Measurements from ENCODE around the gene FILIP1.

Gene FILIP1

DNA sequence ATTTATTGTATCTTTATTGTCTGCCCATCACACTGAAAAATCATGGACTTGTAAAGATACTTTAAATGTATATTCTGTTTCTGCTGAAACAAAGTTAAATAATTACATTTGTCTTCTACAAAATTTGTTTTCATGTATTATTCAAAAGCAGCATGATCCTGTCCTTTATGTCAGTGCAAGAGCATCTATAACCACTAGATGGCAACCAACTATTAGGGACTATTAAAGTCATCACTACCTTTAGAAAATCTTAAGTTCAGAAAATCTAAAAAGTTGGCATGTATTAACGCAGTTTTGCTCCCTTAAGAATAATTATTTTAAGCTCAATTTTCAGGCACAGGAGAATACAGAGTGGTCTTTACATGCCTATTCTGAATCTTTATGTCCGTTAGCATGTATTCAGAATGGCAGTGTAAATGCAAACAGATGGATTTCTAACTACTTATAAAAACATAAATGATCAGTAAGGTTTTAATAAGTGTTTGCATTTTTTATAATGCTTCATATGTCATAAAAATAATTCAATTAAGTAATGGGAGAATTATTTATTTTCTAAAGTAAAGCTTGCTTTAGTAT is 226.8 kb downstream of the FILIP1 start:
- DNase-seq (ENCODE audit: low read depth), result no peak

DNA sequence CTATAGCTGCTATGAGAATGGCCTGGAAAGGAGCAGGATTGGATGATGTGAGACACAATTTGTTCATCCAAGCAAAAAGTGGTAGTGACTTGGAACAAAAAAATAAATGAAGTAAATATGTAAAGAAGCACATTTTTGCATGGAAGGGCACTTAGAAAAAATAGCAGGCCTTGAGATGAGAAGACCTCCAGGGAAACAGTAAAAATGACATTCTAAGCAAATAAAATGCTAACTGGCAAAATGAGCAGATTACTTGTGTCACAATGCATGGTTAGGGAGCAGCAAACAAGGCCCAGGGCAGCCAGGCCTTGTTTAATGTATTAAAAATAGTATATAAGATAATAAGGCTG is 230.2 kb downstream of the FILIP1 start:
- DNase-seq (ENCODE audit: low read depth), result no peak

DNA sequence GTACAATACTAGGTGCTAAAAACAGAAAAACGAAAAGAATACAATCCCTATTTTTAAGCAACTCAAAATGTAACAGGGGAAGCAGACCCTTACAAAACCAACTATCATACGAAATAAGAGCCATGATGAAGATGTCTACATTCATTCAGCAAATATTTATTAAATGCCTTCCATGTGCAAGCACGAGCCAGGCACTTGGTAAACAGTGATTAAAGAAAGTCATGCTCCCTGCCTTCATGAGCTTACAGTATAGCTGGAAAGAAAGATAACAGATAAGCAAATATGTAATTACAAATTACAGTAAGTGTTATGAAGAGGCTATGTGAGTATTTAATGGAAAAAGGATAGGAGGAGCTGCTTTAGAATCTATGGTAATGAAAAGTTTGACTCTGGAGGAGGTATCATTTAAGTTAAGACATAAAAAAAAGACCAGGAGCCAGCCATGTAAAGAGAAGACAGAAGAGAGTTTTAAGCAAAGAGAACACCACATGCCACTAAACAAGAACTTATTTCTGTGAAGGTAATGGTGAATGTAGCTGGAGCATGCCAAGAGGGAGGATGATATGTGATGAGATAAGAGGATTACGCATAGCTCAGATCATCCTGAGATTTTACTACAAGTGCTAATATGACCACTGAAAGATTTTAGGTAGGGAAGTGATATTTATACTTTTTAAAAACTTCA is 230.7 kb downstream of the FILIP1 start:
- DNase-seq (ENCODE audit: low read depth), result no peak

DNA sequence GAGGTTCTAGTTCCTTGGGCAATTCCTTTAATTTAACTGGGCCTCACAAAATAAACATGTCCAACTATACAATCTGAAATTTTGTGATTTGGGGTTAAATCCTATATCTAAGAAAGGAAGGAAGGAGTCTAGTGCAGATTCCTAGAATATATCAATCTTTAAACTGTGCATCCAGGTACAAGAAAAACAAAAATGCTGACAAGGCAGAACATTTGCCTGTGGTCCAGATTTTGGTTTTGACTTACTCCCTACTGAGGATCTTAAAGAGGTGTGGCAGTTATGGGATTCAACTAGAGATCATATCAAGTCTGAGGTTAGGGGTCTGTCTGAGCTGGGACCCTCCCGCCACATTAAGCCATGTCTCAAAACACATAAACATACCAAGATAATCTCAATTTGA is 232.3 kb downstream of the FILIP1 start:
- no peak for DNase-seq (ENCODE audit: low read depth)

DNA sequence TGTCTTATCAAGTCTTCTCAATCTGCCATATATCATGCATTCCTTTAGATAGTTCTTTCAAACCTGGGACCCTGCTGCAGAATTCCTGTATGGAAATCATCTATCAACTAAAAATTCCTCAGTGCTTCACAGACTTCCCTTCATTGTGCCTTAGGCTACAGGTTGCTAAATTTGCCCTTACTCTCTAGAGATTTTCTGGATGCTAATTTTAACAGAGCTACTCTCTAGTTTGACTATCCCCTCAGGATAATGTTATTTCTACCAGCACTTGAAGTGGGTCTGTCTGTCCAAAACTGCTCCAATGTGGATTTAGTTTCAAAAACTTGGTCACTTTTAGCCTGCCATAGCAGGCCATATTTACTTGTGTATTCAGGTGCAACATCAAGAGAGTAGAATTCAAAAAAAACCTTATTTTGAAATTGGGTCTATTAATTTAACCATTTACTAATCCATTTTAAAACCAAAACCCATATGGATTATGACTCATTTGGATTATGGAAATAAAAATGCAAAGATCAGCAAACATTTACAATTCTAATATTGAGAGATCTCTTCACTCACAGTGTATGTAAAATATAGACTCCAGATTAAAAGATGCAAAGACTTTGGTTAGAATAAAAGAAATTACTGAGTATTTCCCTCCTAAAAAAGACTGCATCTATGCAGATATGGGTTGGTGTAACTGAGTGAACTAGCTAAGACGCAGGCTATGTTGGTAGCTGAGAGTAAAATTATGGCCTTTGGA is 236.1 kb downstream of the FILIP1 start:
- DNase-seq (ENCODE audit: low read depth), result no peak

DNA sequence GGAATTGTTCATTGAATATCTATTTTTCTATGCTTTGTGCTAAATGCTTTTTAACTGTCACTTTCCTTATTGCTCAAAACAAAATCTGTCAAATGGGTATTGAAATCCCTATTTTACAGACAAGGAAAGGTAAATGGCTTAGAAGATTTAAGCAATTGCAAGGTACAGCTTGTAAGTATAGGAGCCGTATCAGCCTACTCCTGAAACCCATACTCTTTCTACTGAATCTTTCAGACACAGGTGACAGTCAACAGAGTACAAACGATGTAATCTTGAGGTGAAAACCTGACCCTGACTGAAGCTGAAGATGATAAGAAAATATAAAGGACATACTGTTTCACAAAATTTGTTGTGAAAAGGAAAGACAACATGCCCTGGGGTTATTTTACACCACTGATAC is 243.0 kb downstream of the FILIP1 start:
- no peak for DNase-seq (ENCODE audit: low read depth)

DNA sequence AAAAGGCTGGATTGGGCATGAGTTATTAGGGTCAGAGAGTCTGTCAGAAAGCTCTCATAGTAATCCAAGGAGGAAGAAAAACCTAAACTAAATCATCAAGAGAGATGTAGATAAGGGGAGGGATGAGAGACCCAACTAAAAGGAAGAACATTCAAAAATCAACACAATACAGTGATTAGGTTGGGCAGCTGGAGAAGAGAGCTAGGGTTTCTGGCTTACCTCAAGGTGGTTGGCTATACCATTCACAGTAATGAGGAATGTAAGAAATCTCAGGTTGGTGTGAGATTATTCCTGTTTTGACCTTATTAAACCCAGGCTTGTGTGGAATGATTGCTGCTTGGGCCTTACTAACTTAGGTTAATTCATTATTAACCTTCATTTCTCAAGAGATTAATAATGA is 243.8 kb downstream of the FILIP1 start:
- DNase-seq (ENCODE audit: low read depth), result no peak

DNA sequence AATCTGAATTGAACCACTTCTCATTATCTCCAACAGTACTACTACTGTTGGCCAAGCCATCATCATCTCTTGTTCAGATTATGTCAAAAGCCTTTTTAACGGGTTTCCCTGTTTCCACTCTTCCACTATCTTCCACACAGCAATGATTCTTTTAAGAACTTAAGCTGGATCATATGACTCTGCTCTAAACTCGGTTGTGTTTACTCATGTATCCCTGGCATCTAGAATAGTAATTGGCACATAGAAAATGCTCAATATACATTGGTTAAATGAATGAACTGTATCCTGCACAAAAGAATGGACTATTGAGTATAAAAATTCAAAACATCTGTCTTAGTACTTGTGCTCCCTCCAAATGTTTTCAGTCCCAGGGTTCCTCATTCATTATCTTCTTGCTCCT is 247.2 kb downstream of the FILIP1 start:
- no peak for DNase-seq (ENCODE audit: low read depth)

DNA sequence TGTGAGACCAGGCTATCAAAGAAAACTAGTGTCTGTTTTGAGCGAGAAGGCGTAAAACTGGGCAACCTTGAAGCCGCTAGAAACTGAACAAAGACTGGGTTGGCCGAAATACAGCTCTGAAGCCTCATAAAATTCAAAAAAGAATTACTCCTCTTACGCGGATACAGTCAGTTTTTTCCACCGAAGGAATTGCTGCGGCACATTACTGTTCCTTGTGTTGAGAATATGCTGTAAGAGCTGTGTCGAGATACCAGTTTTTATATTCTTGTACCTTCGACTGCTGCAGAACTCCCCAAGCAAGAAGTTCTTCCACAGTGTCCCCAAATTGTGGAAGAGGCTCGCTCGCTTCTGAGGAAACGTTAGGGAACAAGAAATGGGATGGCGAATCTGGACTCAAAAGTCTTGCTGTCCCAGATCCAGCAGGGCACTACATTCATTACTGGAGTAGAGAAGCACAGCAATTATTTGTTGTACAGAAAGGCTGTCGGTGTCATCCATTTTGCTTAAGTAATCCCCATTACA is 249.5 kb downstream of the FILIP1 start:
- DNase-seq (ENCODE audit: low read depth), result no peak

DNA sequence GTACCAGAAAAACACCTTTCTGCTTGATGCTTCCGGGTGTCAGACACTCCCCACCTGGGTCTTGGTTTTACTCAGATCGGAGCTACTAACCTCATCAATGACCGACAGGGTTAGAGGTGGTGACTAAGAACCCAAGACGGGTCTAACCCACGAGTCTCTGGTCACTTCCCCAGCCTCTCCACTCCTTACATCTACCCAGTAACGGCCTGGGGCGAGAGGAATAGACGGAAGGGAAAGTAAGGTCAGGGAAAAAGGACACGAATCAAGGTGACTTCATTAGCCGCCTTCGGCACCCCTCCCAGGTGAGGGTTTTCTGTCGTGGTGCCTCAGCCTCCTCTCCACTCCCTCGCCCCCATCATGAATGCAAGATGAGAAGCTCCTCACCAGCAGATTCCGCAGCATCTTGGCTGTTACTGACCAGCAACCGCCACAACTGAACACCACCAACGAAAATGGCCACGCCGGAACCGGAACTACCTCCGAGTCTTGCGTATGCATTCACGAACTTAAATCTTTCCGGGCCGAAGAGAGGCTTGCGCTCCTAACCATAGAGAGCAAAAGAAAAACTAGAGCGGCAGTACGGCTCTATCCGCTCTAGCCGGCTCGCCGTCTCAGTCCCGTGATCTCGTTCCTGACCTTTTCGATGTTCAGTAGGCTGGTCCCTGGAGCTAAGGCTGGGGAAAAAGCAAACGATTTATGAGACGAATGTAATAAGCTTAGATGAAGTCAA is 250.1 kb downstream of the FILIP1 start, which contains the start of gene COX7A2:
Gene COX7A2, minus strand, starts transcription at position 469 of the 730 bp plus-strand sequence. Its CDS starts 67 bp downstream, at position 402.
- peak; percentile 71 for DNase-seq (ENCODE audit: low read depth)
